HG02642 (cell line): Measurements from ENCODE around the gene PALLD.

Source experiments
- ATAC-seq: cut with Tn5 transposase; IDR thresholded peaks from one replicate; pipeline ENCODE4 v1.9.1; 2021; ENCODE audit warnings: mild to moderate bottlenecking; ENCODE audit not compliant: unreplicated experiment, poor library complexity

Gene PALLD

DNA sequence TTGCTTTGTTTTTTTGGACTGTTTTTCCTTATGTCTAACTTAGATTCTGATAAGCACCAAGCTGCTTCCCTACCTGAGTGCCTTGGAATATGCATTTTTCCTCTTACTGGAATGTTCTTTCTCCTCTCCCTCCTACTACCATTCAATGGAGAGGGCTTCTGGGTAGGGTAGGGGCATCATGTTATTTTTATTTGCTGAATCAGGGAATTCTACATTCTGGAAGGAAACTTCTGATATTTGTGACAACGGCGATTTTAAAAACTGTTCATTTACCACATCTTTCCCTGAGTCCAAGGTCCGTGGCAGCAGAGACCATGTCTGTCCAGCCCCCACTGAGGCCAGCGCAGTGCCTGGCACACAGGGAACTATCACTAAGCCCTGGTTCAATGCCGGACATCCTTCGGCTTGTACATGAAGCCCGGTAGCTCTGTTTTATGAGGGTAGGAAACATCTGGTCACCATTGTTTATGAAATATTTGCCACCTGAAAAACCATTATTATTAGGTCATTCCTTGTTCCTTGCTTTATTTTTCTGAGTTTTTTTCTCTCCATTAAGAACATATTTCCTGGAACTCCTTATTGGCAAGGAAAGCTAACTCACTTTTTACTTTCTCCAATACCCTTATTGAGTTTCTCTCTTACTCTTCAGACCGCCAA lies 57.0 kb downstream of the PALLD start:
- no peak for ATAC-seq

GRCh38 chr4:168555437-168555836 lies 58.6 kb downstream of the PALLD start:
- ATAC-seq, result no peak

DNA sequence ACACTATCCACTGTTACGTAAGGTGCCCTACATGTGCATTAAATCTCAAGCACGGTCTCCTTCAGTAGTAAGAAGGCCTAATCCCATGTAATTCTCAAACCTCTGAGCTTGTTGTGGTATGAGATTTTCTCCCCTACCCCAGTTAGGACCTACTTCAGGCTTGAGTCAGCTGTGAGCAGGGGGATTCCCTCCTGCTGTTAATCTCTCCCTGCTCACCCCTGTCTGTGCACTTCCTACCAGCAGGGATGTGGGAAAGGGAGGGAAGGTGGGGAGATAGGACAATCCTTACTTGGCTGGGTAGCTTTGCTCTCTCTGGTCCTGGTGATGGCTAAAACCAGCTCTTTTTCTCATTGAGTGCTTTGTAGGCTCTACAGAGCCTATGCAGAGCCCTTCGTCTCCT lies 60.8 kb downstream of the PALLD start:
- ATAC-seq, result no peak

DNA sequence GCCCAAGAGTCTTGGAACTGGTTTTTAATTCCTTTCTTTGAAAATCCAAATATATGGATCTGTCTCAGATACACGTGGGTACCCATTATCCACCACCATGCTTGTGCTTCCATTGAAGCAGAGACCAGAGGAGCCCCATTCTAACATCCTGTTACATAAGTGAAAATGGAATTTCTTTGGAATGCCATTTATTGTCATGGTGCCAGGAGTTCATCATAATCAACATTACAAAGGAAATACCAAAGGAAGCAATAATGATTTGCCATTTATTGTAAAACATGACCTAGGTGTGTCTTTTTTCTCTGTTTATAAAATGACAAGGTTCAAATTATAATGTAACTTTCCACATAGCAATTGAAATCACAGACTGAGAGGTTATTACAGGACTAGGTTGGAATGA lies 61.7 kb downstream of the PALLD start:
- ATAC-seq, result no peak

GRCh38 chr4:168560184-168561180 lies 63.6 kb downstream of the PALLD start:
- no peak for ATAC-seq

GRCh38 chr4:168562041-168562571 lies 65.3 kb downstream of the PALLD start:
- no peak for ATAC-seq

- ATAC-seq, result no peak
Observed at GRCh38 chr4:168564023-168564422, 67.2 kb downstream of the PALLD start.

GRCh38 chr4:168565130-168565529 lies 68.3 kb downstream of the PALLD start:
- no peak for ATAC-seq

DNA sequence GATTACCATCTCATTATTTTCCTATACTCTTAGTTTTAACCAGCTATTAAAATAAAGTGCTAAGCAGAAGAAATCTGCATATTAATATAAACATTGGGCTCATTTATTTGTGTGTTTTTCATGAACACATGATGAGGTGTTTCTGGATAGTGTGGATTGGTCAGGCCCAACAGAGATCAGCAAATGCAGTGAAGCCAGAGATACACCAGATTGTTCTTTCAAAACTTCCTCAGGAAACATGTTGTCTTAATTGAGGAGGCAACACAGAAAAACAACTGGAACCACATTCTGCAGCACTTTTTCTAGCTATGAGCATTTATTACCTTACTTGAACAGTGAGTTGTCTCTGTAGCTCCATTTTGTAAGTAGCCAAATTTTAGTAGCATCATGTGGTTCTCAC lies 69.9 kb downstream of the PALLD start:
- no peak for ATAC-seq

DNA sequence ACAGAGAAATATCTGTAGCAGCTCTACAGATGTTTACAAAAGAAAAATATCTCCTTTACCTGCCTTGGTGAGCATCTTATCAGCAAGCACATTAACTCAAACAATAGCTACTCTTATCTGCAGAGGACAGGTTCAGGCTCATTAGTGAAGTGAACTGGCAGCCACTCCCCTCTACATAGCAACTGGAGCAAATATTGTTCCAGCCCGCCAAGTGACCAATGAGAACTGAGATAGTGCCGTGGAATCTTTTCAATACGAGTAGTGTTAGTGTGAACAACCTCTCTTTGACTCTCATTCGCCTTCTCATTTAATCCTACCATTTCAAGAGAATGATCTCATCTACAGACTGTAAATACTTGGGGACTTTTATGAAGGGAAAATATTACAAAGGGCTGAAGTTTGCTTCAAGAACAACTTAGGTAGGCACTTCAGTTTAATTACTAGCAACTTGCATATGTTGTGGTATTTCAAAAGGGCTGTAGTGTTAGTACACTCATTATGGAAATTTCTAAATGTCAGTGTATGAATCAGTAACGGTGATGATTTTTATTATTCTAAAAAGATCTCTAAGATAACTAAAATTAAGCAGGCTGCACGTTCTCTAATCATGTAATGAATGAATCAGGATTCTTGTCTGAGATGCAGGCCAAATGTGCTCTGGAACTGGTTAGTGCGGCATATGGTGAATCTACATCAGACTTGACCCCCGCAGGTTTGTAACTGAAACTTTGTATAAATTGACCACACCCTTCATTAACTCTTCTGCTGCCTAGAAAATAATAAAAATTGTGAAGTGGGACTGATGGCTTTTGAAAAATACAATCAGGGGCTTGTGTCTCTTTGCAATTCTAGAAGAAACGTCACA lies 72.4 kb downstream of the PALLD start:
- ATAC-seq, result no peak

GRCh38 chr4:168569931-168570276 lies 73.1 kb downstream of the PALLD start:
- ATAC-seq, result no peak

- ATAC-seq, result no peak
Observed at GRCh38 chr4:168570466-168570865, 73.6 kb downstream of the PALLD start.

DNA sequence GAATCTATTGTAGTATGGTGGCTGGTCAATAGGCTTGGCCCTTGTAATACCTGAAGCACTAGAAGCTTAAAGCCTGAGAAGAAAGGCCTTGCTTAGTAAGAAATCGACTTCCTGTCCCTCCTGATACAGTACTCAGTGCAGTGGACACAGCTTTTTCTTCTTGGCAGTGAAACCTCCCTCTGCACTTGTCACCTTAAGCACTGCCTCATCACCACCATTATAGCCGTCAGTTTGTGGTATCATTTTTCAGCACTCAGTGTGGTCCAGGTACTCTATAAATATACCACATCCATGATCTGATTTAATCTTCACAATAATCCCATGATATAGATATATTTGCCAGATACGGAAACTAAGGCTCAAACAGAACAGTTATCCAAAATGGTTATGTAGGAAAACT lies 75.2 kb downstream of the PALLD start:
- no peak for ATAC-seq

DNA sequence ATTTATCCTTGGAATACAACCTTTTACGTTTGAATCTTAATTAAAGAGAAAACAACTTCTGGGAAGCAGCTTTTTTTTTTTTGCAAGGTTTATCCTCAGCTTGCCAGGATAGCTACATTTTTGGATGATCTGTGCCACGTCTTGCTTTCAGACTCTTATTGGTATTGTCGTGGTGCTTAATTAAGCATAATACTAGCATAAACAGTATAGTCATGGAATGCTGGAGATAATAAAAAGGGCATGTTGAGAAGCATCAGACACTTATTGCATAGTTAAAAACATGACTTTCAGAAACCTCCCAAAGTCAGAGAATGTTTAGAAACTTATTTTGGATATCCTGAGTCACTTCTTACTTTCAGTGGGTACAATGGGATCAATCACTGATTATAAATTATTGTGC lies 77.0 kb downstream of the PALLD start:
- no peak for ATAC-seq

DNA sequence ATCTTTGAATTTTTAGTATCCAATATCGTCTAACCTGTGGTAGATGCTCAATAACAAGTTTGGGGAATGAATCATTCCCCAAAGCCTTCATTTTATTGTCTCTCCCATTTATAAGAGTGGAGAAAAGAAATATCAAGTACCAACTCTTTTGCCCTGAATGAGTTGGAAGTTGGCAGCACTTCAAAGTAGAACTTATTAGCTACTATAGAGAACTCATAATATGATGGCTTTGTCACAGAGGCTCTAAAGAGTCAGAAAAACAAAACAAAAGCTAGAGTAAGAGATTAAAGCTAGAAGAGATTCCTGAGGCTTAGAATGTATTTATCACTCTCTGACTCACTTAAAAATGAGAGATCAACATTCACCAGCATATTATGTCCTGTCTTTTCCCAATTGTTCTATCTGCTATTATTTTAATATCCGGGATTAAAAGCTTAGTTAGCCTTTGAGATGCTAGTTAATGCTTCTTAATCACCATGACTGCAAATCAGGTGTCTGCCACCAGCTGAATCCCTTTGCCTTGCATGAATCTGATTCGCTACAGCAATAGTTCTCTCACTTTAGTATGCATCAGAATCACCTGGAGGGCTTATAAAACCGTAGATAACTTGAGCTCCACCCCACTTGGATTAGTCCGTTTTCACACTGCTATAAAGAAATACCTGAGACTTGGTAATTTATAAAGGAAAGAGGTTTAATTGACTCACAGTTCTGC lies 77.9 kb downstream of the PALLD start:
- ATAC-seq, result no peak

DNA sequence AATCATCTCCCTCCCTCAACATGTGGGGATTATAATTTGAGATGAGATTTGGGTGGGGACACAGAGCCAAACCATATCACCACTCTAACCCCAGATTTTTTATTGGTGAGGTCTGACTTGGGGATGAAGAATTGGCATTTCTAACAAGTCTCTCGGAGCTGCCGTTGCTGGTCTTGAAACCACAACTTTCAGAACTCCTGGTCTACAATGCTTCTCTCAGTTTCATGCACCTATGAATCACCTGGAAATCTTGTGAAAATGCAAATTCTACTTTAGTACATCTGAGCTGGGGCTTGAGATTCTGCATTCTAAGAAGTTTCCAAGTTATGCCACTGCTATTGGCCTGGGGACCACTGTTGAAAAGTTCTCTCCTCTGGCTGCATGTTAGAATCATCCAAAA lies 78.6 kb downstream of the PALLD start:
- ATAC-seq, result no peak

DNA sequence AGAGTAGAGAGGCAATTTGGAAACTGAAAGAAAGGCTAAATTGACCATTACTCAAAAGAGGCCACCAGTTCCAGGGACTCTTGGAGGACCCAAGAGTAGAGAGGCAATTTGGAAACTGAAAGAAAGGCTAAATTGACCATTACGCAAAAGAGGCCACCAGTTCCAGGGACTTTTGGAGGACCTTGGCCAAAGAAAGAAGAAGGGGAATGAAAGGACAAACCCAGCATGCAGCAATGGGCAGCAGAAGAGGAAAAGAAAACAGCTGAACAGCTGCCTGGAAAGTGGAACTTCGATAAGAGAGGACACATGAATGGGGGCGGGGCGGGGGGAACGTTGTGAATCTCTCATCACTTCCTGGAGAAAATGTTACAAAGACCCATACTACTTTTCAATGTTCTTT lies 80.8 kb downstream of the PALLD start:
- ATAC-seq, result no peak

DNA sequence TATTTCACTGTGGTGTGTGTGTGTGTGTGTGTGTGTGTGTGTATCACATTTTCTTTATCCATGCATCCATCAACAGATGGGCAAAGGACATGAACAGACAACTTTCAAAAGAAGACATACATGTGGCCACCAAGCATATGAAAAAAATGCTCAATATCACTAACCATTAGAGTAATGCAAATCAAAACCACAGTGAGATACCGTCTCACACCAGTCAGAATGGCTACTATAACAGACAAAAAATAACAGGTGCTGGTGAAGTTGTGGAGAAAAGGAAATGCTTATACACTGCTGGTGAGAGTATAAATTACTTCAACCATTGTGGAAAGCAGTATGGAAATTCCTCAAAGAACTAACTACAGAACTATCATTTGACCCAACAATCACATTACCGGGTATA lies 83.4 kb downstream of the PALLD start:
- no peak for ATAC-seq

DNA sequence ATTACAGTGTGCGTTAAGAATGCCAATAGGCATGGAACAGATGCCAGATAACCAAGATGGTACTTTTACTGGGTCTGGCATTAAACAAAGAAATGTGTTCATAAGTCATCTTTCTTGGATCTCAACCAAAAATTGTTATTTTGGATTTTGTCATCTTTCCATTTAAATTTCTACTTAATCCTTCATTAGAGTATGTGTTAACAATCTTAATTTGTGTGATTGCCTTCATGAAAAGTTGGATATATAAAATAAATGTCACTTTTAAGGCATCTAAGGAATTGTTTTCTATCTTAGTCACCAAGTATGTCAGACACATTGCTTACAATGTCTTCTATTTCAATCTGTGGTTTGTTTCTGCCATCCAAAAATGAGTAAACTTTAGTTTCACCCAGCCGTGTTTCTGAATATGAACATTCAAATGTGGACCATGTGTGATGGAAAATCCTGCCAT lies 87.5 kb downstream of the PALLD start:
- ATAC-seq, result peak; percentile 45
